GM20000 (cell line): ENCODE results near the gene ADH1A.

ENCODE experiments used
- DNase-seq: peaks from one replicate; pipeline ENCODE4 v3.0.0; 2012; ENCODE audit warnings: low spot score
- TF ChIP-seq, protein P1 (sequence below): IDR thresholded peaks from 2 replicates; pipeline ENCODE4 v1.5.1; 2012; ENCODE audit warnings: mild to moderate bottlenecking, control low read depth; ENCODE audit errors: extremely low read depth, missing control alignments

ADH1A gene

DNA sequence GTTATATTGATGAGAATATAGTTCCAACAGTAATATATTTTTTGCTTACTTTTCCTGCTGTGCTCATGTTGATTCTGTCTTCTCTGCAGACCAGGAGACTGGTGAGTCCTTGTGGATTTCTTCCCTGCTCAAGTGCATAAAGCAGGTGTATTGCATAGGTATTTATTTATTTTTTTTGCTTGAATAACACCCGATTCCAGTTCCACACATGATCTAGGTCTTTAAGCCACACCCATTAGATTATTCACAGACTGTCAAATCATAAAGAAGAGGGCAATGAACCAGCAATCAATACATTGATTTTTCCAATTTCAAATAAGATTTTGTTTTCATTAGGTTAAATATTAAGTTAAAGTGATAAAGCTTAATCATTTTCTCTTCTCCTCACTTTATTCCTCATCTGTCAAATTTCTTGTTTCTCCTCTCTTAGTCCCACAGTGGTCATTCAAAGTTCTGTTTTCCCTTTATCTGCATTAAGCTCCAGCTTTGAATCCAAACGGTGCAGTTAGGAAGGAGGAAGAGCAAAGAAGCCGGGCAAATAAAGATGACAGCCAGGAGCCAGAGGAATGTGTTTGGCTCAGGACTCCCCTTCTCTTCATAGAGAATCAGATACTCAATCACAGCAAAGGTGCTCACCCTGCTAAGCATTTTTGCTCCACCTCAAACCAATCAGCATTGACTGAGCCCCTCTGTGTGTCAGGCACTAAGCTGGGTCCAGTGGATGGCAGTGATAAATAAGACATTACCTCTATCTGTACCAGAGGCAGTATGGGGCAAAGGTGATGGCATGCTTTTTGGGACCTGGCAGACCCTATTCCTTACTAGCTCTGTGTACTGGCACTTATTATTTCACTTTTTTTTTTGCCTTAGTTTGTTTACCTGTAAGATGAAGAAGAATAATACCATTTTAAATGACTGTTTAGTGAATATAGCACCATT lies at the start of gene ADH1A:
Gene ADH1A, minus strand, starts transcription at position 138 of the 939 bp plus-strand sequence. Its CDS starts 71 bp downstream, at position 67.
- no peak for DNase-seq

DNA sequence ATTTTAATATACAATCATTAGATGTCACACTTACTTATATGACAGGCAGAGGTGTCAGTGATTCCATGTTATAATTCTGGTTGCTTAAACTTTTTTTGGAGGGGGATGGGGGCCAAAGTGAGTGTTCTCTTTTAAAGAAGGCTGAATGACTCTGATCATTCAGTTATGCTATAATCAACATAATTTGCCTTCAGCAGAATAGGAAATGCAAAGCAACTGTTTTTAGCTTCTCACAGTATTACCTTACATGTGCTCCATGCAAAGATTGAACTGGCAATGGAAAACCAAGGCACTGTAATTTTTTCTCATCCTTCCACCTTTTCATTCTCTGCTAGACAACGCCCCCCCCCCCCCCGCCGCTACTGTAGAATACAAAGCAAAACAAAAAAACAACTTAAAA lies 48.4 kb upstream of the ADH1A start:
- no peak for DNase-seq
- TF ChIP-seq, protein P1, sequence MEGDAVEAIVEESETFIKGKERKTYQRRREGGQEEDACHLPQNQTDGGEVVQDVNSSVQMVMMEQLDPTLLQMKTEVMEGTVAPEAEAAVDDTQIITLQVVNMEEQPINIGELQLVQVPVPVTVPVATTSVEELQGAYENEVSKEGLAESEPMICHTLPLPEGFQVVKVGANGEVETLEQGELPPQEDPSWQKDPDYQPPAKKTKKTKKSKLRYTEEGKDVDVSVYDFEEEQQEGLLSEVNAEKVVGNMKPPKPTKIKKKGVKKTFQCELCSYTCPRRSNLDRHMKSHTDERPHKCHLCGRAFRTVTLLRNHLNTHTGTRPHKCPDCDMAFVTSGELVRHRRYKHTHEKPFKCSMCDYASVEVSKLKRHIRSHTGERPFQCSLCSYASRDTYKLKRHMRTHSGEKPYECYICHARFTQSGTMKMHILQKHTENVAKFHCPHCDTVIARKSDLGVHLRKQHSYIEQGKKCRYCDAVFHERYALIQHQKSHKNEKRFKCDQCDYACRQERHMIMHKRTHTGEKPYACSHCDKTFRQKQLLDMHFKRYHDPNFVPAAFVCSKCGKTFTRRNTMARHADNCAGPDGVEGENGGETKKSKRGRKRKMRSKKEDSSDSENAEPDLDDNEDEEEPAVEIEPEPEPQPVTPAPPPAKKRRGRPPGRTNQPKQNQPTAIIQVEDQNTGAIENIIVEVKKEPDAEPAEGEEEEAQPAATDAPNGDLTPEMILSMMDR, result no peak

More for the DNA sequence above, at the start of gene ADH1A:
- TF ChIP-seq, protein P1, result no peak

DNA sequence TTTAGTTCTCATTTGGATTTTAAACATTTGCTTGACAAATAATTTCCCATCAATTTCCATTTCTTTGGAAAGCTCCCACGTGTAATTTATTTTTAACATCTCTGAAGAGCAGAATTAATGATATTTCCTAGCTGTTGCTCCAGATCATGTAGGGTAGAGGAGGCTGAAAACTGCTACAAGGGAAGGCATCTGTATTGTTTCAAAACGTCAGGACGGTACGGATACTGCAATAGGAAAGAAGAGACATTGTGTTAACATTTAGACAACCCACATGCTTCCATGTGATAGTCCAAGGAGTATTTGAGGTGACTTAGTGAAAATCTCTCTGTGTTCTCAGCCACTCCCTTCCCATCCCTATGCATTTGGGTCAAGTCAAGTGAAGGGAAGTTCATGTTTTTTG lies 45.8 kb upstream of the ADH1A start:
- no peak for DNase-seq
- TF ChIP-seq, protein P1, result no peak

DNA sequence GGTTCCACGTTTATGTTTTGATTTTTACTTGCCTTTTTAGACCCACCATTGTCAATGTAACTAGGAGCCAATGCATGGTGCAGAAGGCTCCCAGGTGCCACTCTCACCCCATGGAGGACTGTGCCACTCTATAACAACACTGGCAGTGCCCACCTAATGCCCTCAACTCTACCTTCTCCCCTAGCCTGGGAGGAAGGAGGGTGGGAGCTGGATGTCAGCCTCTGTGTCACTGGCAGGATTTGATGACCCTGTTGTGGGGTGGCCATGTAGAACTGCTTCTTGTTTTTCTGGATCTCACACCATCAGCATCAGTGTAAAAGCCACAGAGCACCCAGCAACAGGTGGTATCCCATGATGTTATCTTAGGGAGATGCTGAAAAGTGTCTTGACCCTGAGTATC lies 44.1 kb upstream of the ADH1A start:
- DNase-seq, result no peak
- TF ChIP-seq, protein P1, result no peak

DNA sequence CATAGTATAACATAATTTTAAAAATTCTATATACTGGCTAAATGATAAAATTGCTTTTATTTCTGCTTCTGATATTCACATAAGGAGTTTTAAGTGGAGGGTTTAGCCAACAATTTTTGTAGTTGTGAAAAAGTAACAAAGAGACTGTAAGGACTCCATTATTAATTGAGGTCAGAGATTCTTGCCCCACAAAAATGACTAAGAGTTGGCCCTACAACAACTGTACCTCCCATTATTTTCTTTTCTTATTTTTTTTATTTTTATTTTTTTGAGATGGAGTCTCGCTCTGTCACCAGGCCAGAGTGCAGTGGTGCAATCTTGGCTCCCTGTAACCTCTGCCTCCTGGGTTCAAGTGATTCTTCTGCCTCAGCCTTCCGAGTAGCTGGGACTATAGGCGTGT lies 39.9 kb upstream of the ADH1A start:
- DNase-seq, result no peak
- TF ChIP-seq, protein P1, result no peak

DNA sequence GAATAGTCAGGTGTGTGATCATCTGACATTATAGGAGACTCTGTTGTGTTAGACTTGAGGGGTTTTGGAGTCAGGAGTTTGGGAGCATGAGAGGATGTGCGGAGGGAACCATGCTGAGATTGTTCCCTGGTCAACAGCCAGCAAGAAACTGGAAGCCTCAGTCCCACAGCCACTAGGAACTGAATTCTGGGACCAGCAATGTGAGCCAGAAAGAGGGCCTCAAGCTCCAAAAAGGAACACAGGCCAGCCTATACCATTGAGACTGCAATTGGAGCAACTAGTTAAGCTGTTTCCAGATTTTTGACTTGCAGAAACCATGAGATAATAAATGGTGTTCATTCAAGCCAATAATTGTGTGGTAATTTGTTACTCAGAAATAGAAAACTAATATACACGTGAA lies 39.1 kb upstream of the ADH1A start:
- no peak for DNase-seq
- TF ChIP-seq, protein P1, result no peak

DNA sequence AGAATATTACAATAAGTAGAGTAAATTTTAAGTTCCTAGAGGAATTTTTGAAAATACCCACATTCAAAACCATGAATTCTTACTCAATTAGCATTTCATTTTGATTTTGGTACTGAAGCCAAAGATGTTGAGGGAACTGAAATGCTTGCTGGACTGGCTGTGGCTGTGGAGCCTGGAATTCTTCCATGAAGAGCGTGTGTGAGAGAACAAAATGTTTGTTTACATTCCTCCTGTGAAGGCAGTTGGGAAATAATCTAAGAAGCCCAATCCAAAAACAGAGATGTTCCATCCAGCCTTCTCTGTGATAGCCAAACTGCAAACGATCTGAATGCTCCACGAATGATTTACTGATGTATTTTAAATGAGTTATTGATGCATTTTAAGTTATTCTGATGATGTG lies 34.2 kb upstream of the ADH1A start:
- DNase-seq, result no peak
- TF ChIP-seq, protein P1, result no peak
